ENCODE measurements around the gene C19orf73.

GRCh38 chr19:49130325-49130724 is 11.4 kb upstream of the C19orf73 start:
- TF ChIP-seq POLR2A (IDR thresholded peaks at IDR 0.05; ENCODE audit: low read length) (no peak), GATA1 (IDR thresholded peaks at IDR 0.05; ENCODE audit: low read depth, low read length) (no peak)
